B cell (primary cell): ENCODE measurements around the gene KAT8. TPM values are rescaled to one million over a fixed set of nuclear protein-coding genes. Genes with fewer than 3 reads are reported as not detected.

Experiments used
- ATAC-seq: fragments of 200-7000 bp; cut with Tn5 transposase; one replicate; pipeline ENCODE4 v1.10.0; 2021; ENCODE audit warnings: low read depth, mild to moderate bottlenecking, moderate number of reproducible peaks, moderate library complexity
- CTCF ChIA-PET: fragments of 350-600 bp; sonication (Branson Sonifier 250); formaldehyde crosslinking; loops from one replicate; lab custom pipeline; 2021; ENCODE audit warnings: antibody characterized with exemption, inconsistent platforms; lab: Charles Lee
- POLR2A ChIA-PET: fragments of 350-600 bp; sonication (Branson Sonifier 250); formaldehyde crosslinking; loops from one replicate; lab custom pipeline; 2021; ENCODE audit warnings: antibody characterized with exemption; lab: Charles Lee
- DNase-seq: peaks from one replicate; pipeline ENCODE4 v3.0.0; 2013
- H2AFZ ChIP-seq: 2 replicates; pipeline ENCODE4 v1.6.1; 2012; ENCODE audit warnings: mild to moderate bottlenecking, low read depth, low read length; ENCODE audit not compliant: insufficient read depth, poor library complexity, severe bottlenecking
- H3K27ac ChIP-seq, 2 donors: 1 replicate in 1 of 2; 2 replicates in 1 of 2; pipeline ENCODE4 v1.5.1; 2012 to 2013; ENCODE audit warnings: low read length in 2 of 2, mild to moderate bottlenecking in 2 of 2, moderate library complexity in 1 of 2
- H3K27me3 ChIP-seq, 4 experiments: fragments of 200-600 bp in 1 of 4; sonication (generic) in 1 of 4; replicated peaks in 1 of 4; 1 replicate in 2 of 4; 2 replicates in 2 of 4; pipeline versions ENCODE4 v1.6.1 to v1.7.0; 2013 to 2016; ENCODE audit warnings: low read length in 3 of 4, mild to moderate bottlenecking in 2 of 4, mixed read lengths in 1 of 4, moderate library complexity in 1 of 4; ENCODE audit not compliant: insufficient read depth in 4 of 4, control insufficient read depth in 3 of 4; ENCODE audit errors: control extremely low read depth in 1 of 4
- H3K36me3 ChIP-seq, 2 experiments: replicated peaks in 1 of 2; 1 replicate in 1 of 2; 2 replicates in 1 of 2; pipeline versions ENCODE4 v1.6.1 to v1.7.1; 2013; ENCODE audit warnings: low read length in 1 of 2; ENCODE audit not compliant: insufficient read depth in 2 of 2, control insufficient read depth in 1 of 2; ENCODE audit errors: control extremely low read depth in 1 of 2, extremely low read depth in 1 of 2
- H3K4me1 ChIP-seq, 2 donors: fragments of 200-600 bp in 1 of 2; sonication (generic) in 1 of 2; 1 replicate in 1 of 2; 2 replicates in 1 of 2; pipeline versions ENCODE4 v1.5.1 to v1.6.1; 2013 to 2017; ENCODE audit warnings: low read length in 2 of 2; ENCODE audit not compliant: control insufficient read depth in 2 of 2, insufficient read depth in 2 of 2
- H3K4me2 ChIP-seq: replicated peaks from 2 replicates; pipeline ENCODE3; 2012; ENCODE audit warnings: mild to moderate bottlenecking, low read depth, low read length; ENCODE audit not compliant: poor library complexity, severe bottlenecking
- H3K4me3 ChIP-seq, 5 experiments: fragments of 200-600 bp in 1 of 5; sonication (generic) in 1 of 5; 1 replicate in 3 of 5; 2 replicates in 2 of 5; pipeline versions ENCODE4 v1.5.1 to v1.7.0; 2011 to 2016; ENCODE audit warnings: low read length in 4 of 5, mild to moderate bottlenecking in 4 of 5, low read depth in 2 of 5, control low read depth in 1 of 5, moderate library complexity in 1 of 5; ENCODE audit not compliant: insufficient read depth in 1 of 5; ENCODE audit errors: control extremely low read depth in 1 of 5, extremely low read depth in 1 of 5
- H3K79me2 ChIP-seq: fragments of 200-600 bp; sonication (generic); one replicate; pipeline ENCODE4 v1.6.0; 2016; ENCODE audit warnings: low read length; ENCODE audit not compliant: control insufficient read depth, insufficient read depth
- H3K9ac ChIP-seq: fragments of 200-600 bp; sonication (generic); 2 replicates; pipeline ENCODE4 v1.6.1; 2017; ENCODE audit warnings: mild to moderate bottlenecking, low read length, moderate library complexity
- H3K9me3 ChIP-seq, 3 donors: one replicate each; pipeline versions ENCODE4 v1.6.1 to v1.7.1; 2013; ENCODE audit warnings: low read length in 2 of 3; ENCODE audit not compliant: control insufficient read depth in 2 of 3, insufficient read depth in 1 of 3; ENCODE audit errors: control extremely low read depth in 1 of 3
- H4K20me1 ChIP-seq: 2 replicates; pipeline ENCODE4 v1.6.0; 2012; ENCODE audit warnings: mild to moderate bottlenecking, low read length; ENCODE audit not compliant: insufficient read depth, control insufficient read depth, poor library complexity, severe bottlenecking
- H3K27ac Mint-ChIP-seq: one replicate; pipeline ENCODE4 v1.8.0; 2021; ENCODE audit warnings: mixed read lengths
- H3K27me3 Mint-ChIP-seq: one replicate; pipeline ENCODE4 v1.8.0; 2021; ENCODE audit warnings: mixed read lengths
- H3K4me1 Mint-ChIP-seq: one replicate; pipeline ENCODE4 v1.8.0; 2021; ENCODE audit warnings: mixed read lengths
- H3K4me3 Mint-ChIP-seq: one replicate; pipeline ENCODE4 v1.8.0; 2021; ENCODE audit warnings: mixed read lengths
- H3K9me3 Mint-ChIP-seq: one replicate; pipeline ENCODE4 v1.8.0; 2022; ENCODE audit warnings: mixed read lengths; ENCODE audit not compliant: insufficient read depth
- CTCF ChIP-seq: fragments of 200-600 bp; IDR thresholded peaks from one replicate; pipeline ENCODE4 v1.8.0; 2022; ENCODE audit warnings: antibody characterized with exemption, mild to moderate bottlenecking
- EZH2 ChIP-seq: IDR thresholded peaks from 2 replicates; pipeline ENCODE4 v1.6.1; 2012; ENCODE audit warnings: borderline replicate concordance, low read depth, mild to moderate bottlenecking, moderate library complexity, low read length; ENCODE audit not compliant: insufficient read depth, poor library complexity, severe bottlenecking
- WGBS: methylation state at CpG from one replicate; pipeline ENCODE4 v1.1.5; 2013; ENCODE audit warnings: missing lambda C conversion rate; ENCODE audit not compliant: insufficient coverage; 5-methylcytosine and 5-hydroxymethylcytosine counted together
- intact Hi-C: fragments of 100-400 bp; cut with micrococcal nuclease; formaldehyde crosslinking; loops from one replicate; pipeline ENCODE4 v1.10.0; 2022
- polyA plus RNA-seq: library from polyadenylated mRNA; depleted of rRNA; stranded (reverse); fragments of >200 nt; gene quantifications from 2 replicates; pipeline ENCODE4 v1.2.3, GENCODE V29; 2012
- total RNA-seq, 2 donors: library from RNA; stranded (reverse); fragments of 120-200 nt in 1 of 2; gene quantifications; 1 replicate in 1 of 2; 2 replicates in 1 of 2; pipeline versions ENCODE4 v1.2.3 to v1.2.4, GENCODE V29; 2013 to 2022

The KAT8 gene
- total and polyA plus RNA-seq, 2 donors (not counting 1 experiment from before 2014, with no cell fraction given): 100.0 to 102 TPM

GRCh38 chr16:31120129-31120528, 2.7 kb downstream of the KAT8 start:
- no peak for ATAC-seq
- Histone ChIP-seq H3K4me2 (no peak overlapping the region), H3K27ac (no peak overlapping the region), H3K36me3 (peaks cover 6 to 42% of the 10 kb centered on the region in 2 experiments), H3K4me3 (no peak overlapping the region), H3K4me1 (peaks cover 10 to 20% of the 10 kb centered on the region in 2 donors), H3K79me2 (peaks cover 49% of the 10 kb centered on the region), H3K9ac (no peak overlapping the region), H4K20me1 (peaks cover 26% of the 10 kb centered on the region), H3K27me3 (no peaks in the 10 kb centered on the region), H2AFZ (no peak overlapping the region), H3K9me3 (no peaks in the 10 kb centered on the region)
- H3K9me3 Mint-ChIP-seq: no peaks in the 10 kb centered on the region
- DNase-seq: no peak
- intact Hi-C loops: no loop called here
- TF ChIP-seq CTCF (no peak), EZH2 (no peak)
- ChIA-PET CTCF (interaction anchor here (0.6 to 0.7 kb wide), 2 partner anchors 22 to 181 kb away, joined by 3 to 4 read pairs; no protein-coding TSS in a partner anchor), POLR2A (interaction anchor here (0.6 to 3.6 kb wide), 3 partner anchors 14 to 123 kb away, joined by 4 to 36 read pairs (median 4); no protein-coding TSS in a partner anchor)
- H3K27me3 Mint-ChIP-seq: no peaks in the 10 kb centered on the region
- no peak overlapping the region for H3K27ac Mint-ChIP-seq
- 98% methylated on average over 16 of the region's 16 CpGs for WGBS
- H3K4me3 Mint-ChIP-seq: no peak overlapping the region
- peaks cover 13% of the 10 kb centered on the region for H3K4me1 Mint-ChIP-seq

- Histone ChIP-seq H3K79me2 (peaks cover 21% of the 10 kb centered on the region), H3K4me2 (no peak overlapping the region), H3K27ac (no peak overlapping the region), H3K36me3 (peaks cover 6 to 64% of the 10 kb centered on the region in 2 experiments), H3K4me1 (no peaks in the 10 kb centered on the region), H3K4me3 (no peak overlapping the region), H3K9ac (no peak overlapping the region), H4K20me1 (no peaks in the 10 kb centered on the region), H3K9me3 (no peaks in the 10 kb centered on the region), H2AFZ (no peak overlapping the region), H3K27me3 (no peaks in the 10 kb centered on the region)
- ATAC-seq (no peak), DNase-seq (no peak)
- ChIA-PET CTCF (no interaction called here), POLR2A (interaction anchor here (0.6 kb wide), 1 partner anchor 17 kb away, joined by 5 read pairs; no protein-coding TSS in a partner anchor)
- 94% methylated on average over 3 of the region's 3 CpGs for WGBS
- TF ChIP-seq EZH2 (no peak), CTCF (no peak)
- Mint-ChIP-seq H3K4me1 (no peaks in the 10 kb centered on the region), H3K9me3 (no peaks in the 10 kb centered on the region), H3K27me3 (no peaks in the 10 kb centered on the region), H3K27ac (no peak overlapping the region), H3K4me3 (no peak overlapping the region)
- intact Hi-C loops: no loop called here
Observed at GRCh38 chr16:31125844-31126243, 8.4 kb downstream of the KAT8 start.
